NCI-H146 treated with DMSO at 0.1 percent for 48 hours (cell line): ENCODE measurements around the gene CYP4F2.
"Not testable (repeated sequence)": the region's sequence is repeated elsewhere in the genome, so short reads cannot be mapped to it uniquely, and the experiment has no call there.

Source experiments
- DNase-seq: peaks from one replicate; lab custom pipeline; 2025; ENCODE audit not compliant: unreplicated experiment; lab: John Stamatoyannopoulos, UW

Gene CYP4F2

DNA sequence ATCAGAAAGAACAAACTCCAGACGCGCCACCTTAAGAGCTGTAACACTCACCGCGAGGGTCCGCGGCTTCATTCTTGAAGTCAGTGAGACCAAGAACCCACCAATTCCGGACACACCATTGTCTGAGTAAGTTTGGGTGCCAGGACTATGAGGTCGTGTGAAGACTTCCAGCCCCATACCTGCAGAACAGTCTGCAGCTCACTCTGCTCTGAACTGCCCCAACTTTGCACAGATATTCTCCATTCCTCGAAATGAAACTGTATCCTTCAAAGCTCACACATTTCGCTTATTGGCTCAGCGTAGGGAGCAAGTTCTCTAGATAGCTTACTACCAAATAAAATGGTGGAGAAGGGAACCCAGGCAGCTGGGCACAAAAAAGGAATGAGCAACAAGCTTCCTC is 2.6 kb upstream of the CYP4F2 start:
- DNase-seq: no peak

DNA sequence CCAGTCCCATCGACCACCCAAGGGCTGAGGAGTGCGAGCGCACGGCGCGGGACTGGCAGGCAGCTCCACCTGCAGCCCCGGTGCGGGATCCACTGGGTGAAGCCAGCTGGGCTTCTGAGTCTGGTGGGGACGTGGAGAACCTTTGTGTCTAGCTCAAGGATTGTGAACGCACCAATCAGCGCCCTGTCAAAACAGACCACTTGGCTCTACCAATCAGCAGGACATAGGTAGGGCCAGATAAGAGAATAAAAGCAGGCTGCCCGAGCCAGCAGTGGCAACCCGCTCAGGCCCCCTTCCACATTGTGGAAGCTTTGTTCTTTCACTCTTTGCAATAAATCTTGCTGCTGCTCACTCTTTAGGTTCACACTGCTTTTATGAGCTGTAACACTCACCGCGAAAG is 2.2 kb upstream of the CYP4F2 start:
- not testable (repeated sequence) for DNase-seq

DNA sequence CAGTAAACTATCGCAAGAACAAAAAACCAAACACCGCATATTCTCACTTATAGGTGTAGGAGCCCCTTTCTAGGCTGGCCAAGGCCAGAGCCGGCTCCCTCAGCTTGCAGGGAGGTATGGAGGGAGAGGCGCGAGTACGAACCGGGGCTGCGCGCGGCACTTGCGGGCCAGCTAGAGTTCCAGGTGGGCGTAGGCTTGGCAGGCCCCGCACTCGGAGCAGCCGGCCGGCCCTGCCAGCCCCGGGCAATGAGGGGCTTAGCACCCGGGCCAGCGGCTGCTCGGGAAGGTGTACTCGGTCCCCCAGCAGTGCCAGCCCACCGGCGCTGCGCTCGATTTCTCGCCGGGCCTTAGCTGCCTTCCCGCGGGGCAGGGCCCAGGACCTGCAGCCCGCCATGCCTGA is 1.7 kb upstream of the CYP4F2 start:
- not testable (repeated sequence) for DNase-seq

GRCh38 chr19:15897026-15897737 is 692 bp downstream of the CYP4F2 start:
- DNase-seq: no peak

- no peak for DNase-seq
These were observed 1.9 kb downstream of the CYP4F2 start for GRCh38 chr19:15895876-15896430.

- DNase-seq: no peak
These were observed 3.5 kb downstream of the CYP4F2 start for GRCh38 chr19:15894359-15894758.

GRCh38 chr19:15893477-15893876 is 4.4 kb downstream of the CYP4F2 start:
- DNase-seq: no peak

DNA sequence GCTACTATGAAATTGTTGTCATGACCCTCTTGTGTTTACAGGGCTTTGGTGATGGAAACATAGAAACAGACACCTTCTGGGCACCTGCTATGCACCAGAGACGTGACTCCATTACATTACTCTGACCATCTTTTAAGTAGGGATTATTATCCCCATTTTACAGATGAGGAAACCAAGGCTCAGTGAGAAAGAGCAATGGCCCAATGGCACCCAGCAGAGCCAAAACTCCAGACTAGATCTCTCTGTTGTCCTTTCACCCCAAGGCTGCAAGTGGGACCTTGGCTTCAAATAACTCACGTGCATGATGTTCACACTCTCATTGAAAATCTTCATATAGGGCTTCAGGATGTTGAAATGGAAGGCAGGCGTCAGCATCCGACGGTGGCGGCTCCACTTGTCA is 5.9 kb downstream of the CYP4F2 start:
- DNase-seq: no peak

DNA sequence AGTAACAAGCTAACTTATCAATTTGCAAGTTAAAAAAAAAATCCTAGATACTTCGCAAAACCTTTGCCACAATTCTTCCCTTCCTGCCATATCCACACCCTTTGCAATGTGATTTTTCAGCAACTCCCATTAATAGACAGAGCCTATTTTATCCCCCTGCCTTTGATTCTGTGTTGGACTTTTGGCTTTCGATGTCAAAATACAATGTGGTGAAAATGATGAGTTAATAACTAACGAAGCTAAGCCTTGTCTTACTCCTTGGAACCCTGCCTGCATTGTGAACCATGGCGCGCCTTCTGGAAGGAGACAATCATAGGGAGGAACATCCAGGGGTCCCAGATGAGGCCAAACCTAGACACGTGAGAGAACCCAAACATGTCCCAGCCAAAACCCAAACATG is 6.4 kb downstream of the CYP4F2 start:
- DNase-seq: no peak

DNA sequence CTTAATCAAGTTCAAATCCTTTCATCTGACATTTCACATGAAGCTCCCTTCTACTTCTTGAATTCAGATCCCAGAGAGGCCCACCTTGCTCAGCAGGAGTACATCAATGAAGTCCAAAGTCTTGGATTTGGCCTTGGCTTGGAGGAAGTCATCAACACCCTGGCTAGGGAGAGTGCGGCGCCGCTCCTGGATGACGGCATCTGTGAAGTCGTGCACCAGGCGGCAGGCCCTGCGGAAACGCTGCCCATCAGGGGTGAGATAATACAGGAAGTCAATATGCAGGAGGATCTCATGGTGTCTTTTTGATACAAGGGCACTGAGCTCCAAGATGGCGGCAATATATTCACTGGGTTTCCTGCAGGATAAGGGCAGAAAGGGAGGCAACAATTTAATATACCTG is 8.5 kb downstream of the CYP4F2 start:
- DNase-seq: not testable (repeated sequence)

DNA sequence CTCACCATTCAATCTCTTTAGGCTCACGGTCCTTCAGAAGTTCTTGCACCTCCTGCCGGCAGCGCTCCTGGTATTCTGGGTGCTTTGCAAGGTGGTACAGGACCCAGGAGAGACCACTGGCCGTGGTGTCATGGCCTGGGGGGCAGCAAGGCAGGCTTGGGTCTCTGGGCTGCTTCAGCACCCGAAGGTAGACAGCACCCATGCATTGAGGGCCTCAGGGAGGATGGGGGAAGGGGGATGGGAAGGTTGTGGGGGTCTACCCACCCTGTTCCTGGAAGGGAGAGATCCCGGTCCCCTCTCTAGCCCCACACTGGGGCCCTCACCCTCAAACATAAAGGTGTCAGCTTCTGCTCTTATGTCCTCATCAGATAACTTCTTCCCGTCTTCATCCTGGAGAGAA is 12.0 kb downstream of the CYP4F2 start:
- no peak for DNase-seq

DNA sequence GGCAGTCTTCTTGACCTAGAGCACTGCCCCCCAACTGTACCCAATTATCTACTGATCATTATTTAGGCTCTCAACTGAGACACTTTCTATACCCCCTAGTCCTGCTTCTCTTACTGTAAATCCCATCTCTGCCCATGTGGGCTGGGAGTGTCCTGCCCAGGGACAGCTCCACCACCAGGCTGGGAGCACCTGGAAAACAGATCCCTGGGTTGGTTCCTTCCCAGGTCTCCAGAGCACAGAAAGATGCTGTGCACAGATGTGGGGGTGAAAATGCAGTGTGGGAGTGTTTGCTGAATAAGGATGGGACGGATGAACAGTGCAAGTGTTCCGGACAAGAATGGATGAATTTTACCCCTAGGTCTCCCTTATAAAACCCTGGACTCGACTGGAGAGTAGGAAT is 12.7 kb downstream of the CYP4F2 start:
- DNase-seq: no peak

GRCh38 chr19:15883329-15883728 is 14.5 kb downstream of the CYP4F2 start:
- not testable (repeated sequence) for DNase-seq

DNA sequence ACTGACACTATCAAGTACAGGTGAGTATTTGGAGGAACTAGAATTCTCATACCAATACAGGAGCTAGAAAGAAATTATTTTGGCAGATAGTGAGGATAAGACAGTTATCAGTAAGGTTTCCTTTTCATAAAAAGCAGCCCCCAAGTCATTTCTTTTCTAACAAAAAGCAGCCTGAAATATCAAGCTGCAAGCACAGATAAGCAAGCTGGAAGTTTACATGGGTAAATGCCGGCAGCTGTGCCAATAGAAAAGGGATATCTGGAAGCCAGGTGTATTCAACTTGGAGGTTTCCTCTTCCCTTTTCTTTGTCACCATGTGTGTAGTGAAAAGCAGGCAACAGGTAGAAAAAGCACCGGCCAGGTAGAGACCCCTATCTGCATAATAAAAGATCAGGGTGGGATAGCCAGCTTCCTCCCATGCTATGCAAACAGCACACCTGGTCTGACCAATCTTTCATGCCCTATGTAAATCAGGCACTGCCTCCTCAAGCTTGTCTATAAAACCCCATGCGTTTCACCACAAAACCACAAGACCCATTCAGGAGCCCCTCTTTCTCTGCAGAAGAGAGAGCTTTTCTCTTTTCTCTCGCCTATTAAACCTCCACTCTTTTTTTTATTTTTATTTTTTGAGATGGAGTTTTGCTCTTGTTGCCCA is 22.9 kb downstream of the CYP4F2 start:
- DNase-seq: no peak

DNA sequence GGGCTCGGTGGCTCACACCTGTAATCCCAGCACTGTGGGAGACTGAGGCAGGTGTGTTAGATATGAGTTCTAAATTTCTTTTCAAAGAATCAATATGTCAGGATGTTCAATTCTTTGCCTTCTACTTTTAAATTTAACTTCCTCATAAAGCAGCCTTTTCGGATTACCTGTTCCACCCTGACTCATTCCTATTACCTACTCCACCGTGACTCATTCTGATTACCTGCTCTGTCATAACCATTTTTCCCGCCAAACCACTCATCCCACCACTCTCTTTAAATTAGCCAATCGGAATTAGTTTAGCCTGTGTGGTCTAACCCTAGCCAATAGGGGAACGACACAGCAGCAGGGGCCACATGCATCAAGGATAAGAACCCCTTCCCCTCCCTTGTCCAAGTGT is 24.1 kb downstream of the CYP4F2 start:
- DNase-seq: not testable (repeated sequence)

DNA sequence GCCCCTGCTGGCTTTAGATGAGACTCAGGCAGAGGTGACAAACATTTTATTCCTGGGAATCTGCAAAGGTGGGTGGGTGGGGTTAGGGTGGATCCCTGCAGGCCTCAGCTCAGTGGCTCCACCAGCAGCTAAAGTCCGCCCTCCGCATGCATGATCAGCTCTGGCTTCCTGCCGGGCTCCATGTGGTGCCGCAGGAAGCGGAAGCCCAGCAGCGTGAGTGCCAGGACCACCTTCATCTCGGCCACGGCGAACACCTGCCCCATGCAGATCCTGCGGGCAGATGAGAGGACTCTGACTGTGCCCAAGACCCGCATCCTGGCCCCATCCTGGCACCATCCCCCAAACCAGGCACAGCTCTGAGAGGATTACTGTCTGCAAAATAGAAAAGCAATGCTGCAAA is 26.3 kb downstream of the CYP4F2 start:
- DNase-seq: no peak

DNA sequence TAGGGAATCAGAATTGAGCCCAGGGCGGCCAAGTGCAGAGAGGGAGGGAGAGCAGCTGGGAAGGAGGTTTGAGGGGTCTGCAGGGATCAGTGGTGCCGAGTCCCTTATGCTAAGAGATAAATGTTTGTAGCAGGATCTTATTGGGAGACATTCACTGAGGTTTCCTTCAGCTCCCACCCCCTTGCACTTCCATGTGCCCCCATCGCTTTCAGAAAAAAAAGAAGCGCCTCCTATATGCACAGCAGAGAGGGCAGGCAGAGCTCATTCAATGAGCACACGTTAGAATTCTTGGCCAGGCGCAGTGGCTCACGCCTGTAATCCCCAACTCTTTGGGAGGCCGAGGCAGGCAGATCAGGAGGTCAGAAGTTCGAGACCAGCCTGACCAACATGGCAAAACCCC is 28.0 kb downstream of the CYP4F2 start:
- DNase-seq: no peak

DNA sequence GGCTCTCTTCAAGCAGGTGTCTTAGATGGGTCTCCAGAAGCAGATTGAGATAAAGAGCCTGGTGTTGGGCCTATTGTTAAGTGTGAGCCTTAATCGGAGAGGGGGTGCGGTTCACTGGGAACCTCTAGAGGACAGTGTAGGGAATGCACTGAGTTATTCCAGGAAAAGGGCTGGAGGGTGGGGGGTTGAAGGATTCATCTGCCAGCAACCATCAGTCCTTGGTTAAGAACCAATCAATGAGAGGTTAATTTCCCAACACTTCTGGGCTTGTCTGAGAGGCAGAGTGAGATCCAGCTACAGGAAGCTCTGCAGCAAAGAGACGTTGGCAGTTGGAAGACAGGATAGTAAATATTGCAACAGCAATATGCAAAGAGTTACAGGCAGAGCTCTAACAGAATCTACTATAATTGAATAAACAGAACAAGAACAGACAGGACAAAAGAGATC is 28.7 kb downstream of the CYP4F2 start:
- DNase-seq: no peak

DNA sequence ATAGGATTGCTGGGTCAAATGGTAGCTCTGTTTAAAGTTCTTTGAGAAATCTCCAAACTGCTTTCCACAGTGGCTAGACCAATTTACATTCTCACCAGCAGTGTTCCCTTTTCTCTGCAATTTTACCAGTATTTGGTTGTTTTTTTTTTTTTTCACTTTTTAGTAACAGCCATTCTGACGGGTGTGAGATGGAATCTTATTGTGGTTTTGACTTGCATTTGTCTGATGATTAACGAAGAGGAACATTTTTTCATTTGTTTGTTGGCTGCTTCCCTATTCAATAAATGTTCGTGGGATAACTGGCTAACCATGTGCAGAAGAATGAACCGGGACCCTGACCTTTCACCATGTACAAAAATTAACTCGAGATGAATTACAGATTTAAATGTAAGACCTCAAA is 31.2 kb downstream of the CYP4F2 start:
- DNase-seq: no peak

GRCh38 chr19:15864824-15865223 is 33.0 kb downstream of the CYP4F2 start:
- DNase-seq: no peak

- no peak for DNase-seq
These were observed 34.6 kb downstream of the CYP4F2 start for GRCh38 chr19:15863272-15863671.

- DNase-seq: no peak
These were observed 35.4 kb downstream of the CYP4F2 start for GRCh38 chr19:15862444-15862843.
